ENCODE results near the gene OR6N2. TPM values are rescaled to one million over a fixed set of nuclear protein-coding genes. Genes with fewer than 3 reads are reported as not detected.
A peak's percentile ranks its signal among the peaks of the same experiment; 100 is the strongest.

Gene OR6N2
- total RNA-seq, 2 experiments from 2014 or later: not detected

- Mint-ChIP-seq H3K27ac (no peak overlapping the region), H3K36me3 (ENCODE audit: low read depth) (no peaks in the 10 kb centered on the region), H3K27me3 (peaks cover 8% of the 10 kb centered on the region), H3K4me3 (no peak overlapping the region), H3K9me3 (no peaks in the 10 kb centered on the region), H3K4me1 (ENCODE audit: low read depth) (no peaks in the 10 kb centered on the region)
- Histone ChIP-seq H3K4me3 (ENCODE audit: low read length) (no peak overlapping the region), H3K9me3 (ENCODE audit: control insufficient read depth in 1 of 2, insufficient read depth in 1 of 2, low read length in 2 of 2) (no peaks in the 10 kb centered on the region), H3K27ac (ENCODE audit: low read depth in 1 of 2, low read length in 2 of 2) (no peak overlapping the region), H3K36me3 (ENCODE audit: insufficient read depth, low read length) (no peaks in the 10 kb centered on the region), H3K27me3 (ENCODE audit: control insufficient read depth in 1 of 2, insufficient read depth in 2 of 2, low read length in 2 of 2) (no peaks in the 10 kb centered on the region), H3K4me1 (ENCODE audit: insufficient read depth, low read length) (no peaks in the 10 kb centered on the region)
- ChIA-PET POLR2A (no interaction called here), CTCF (no interaction called here)
- TF ChIP-seq, protein P1, sequence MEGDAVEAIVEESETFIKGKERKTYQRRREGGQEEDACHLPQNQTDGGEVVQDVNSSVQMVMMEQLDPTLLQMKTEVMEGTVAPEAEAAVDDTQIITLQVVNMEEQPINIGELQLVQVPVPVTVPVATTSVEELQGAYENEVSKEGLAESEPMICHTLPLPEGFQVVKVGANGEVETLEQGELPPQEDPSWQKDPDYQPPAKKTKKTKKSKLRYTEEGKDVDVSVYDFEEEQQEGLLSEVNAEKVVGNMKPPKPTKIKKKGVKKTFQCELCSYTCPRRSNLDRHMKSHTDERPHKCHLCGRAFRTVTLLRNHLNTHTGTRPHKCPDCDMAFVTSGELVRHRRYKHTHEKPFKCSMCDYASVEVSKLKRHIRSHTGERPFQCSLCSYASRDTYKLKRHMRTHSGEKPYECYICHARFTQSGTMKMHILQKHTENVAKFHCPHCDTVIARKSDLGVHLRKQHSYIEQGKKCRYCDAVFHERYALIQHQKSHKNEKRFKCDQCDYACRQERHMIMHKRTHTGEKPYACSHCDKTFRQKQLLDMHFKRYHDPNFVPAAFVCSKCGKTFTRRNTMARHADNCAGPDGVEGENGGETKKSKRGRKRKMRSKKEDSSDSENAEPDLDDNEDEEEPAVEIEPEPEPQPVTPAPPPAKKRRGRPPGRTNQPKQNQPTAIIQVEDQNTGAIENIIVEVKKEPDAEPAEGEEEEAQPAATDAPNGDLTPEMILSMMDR (IDR thresholded peaks at IDR 0.05): no peak
- ATAC-seq (ENCODE audit: poor library complexity) (no peak), DNase-seq (no peak)
- intact Hi-C loops (cut with DNase I, micrococcal nuclease): loop anchor here in 1 of 2 experiments (2.0 kb wide), 1 partner anchor 205 kb away; no protein-coding TSS in a partner anchor
These were observed 13.2 kb upstream of the OR6N2 start for GRCh38 chr1:158794247-158794646.

- CTCF ChIA-PET: no interaction called here
- no peak overlapping the region for H3K27ac ChIP-seq (ENCODE audit: low read depth in 1 of 2, low read length in 2 of 2)
- no peaks in the 10 kb centered on the region for H3K4me1 ChIP-seq (ENCODE audit: insufficient read depth, low read length)
- no peaks in the 10 kb centered on the region for H3K27me3 ChIP-seq (ENCODE audit: control insufficient read depth in 1 of 2, insufficient read depth in 2 of 2, low read length in 2 of 2)
- no peaks in the 10 kb centered on the region for H3K9me3 ChIP-seq (ENCODE audit: control insufficient read depth in 1 of 2, insufficient read depth in 1 of 2, low read length in 2 of 2)
- POLR2A ChIA-PET: no interaction called here
- Mint-ChIP-seq H3K4me3 (no peak overlapping the region), H3K27ac (no peak overlapping the region), H3K9me3 (no peaks in the 10 kb centered on the region), H3K27me3 (peaks cover 6% of the 10 kb centered on the region), H3K36me3 (ENCODE audit: low read depth) (no peaks in the 10 kb centered on the region), H3K4me1 (ENCODE audit: low read depth) (no peaks in the 10 kb centered on the region)
- ATAC-seq (ENCODE audit: poor library complexity): no peak
- intact Hi-C loops (cut with DNase I, micrococcal nuclease): loop anchor here (2.0 kb wide), 1 partner anchor 205 kb away; no protein-coding TSS in a partner anchor
- TF ChIP-seq, protein P1 (IDR thresholded peaks at IDR 0.05): peak; percentile 25
- no peaks in the 10 kb centered on the region for H3K36me3 ChIP-seq (ENCODE audit: insufficient read depth, low read length)
- no peak overlapping the region for H3K4me3 ChIP-seq (ENCODE audit: low read length)
- peak in 10 of 14 experiments; percentile 6 to 57 (median 22) for DNase-seq
These were observed 12.6 kb upstream of the OR6N2 start for GRCh38 chr1:158793604-158794003.

DNA sequence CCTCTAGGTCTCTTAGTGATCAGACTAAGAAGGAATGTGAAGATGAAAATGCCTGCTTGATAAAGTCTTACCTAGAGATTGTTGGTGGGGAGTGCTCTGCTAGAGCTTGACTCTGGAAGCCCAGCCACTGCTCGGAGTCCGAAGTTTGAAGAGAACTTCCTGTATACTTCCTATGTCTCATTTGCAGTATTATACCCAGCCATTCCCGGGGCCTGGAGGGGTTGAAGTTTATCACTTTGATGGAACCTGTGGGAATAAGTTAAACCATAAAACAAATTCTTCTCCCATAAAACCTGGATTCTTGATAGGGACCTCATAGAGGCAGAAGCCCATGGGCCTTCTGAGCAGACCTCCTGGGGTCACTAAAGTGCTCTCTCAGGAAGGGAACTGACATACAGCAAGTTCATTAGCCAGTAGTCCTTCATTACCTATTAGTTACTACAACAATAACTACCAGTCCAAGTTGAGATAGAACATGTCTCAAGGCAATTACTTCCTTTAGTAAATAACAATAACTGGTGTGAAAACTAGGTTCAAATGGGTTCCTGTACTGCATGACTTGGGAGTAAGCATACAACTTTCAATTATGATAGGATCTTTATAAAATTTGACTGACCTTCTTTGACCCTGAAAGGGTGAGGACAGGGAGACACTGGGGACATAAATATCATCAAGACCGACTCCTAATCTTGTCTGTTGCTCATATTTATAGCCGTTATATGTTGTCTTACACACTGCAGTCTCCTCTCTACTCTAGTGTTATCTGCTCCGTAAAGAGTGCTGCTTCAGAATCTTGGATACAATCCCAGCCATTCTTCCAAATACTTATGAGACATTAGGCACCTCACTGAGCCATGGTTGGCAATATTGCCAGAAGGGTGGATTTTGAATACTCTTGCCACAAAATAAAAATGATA is 8.8 kb downstream of the OR6N2 start, which contains the start of gene OR6N1:
Gene OR6N1 (minus strand): TSS at position 246 of the 917 bp plus-strand sequence. CDS start 5,513 bp downstream, outside the sequence.
- ChIA-PET CTCF (no interaction called here), POLR2A (no interaction called here)
- H3K4me1 Mint-ChIP-seq (ENCODE audit: low read depth): no peaks in the 10 kb centered on the region
- no peak within 1 kb of the TSS for H3K4me3 Mint-ChIP-seq
- Histone ChIP-seq H3K4me1 (ENCODE audit: insufficient read depth, low read length) (no peaks in the 10 kb centered on the region), H3K36me3 (ENCODE audit: insufficient read depth, low read length) (no peaks in the 10 kb centered on the region), H3K27ac (ENCODE audit: low read depth in 1 of 2, low read length in 2 of 2) (no peak within 1 kb of the TSS), H3K27me3 (ENCODE audit: control insufficient read depth in 1 of 2, insufficient read depth in 2 of 2, low read length in 2 of 2) (peaks cover 2 to 5% of the 10 kb centered on the region in 2 experiments), H3K9me3 (ENCODE audit: control insufficient read depth in 1 of 2, insufficient read depth in 1 of 2, low read length in 2 of 2) (no peaks in the 10 kb centered on the region), H3K4me3 (ENCODE audit: low read length) (no peak within 1 kb of the TSS)
- TF ChIP-seq, protein P1 (IDR thresholded peaks at IDR 0.05): no peak
- no peak for ATAC-seq (ENCODE audit: poor library complexity)
- H3K27ac Mint-ChIP-seq: no peak within 1 kb of the TSS
- no peaks in the 10 kb centered on the region for H3K9me3 Mint-ChIP-seq
- peaks cover 18% of the 10 kb centered on the region for H3K27me3 Mint-ChIP-seq
- intact Hi-C loops (cut with DNase I, micrococcal nuclease): no loop called here
- DNase-seq: no peak
- H3K36me3 Mint-ChIP-seq (ENCODE audit: low read depth): no peaks in the 10 kb centered on the region
